GM23338 (cell line): Measurements from ENCODE around the gene MAST4. TPM values are rescaled to one million over a fixed set of nuclear protein-coding genes. Genes with fewer than 3 reads are reported as not detected.

Source experiments
- ATAC-seq: fragments of 200-7000 bp; cut with Tn5 transposase; 3 replicates; pipeline ENCODE4 v1.9.1; 2020
- DNase-seq: peaks from one replicate; pipeline ENCODE4 v3.0.0-alpha.2; 2015; ENCODE audit warnings: low spot score
- H2AFZ ChIP-seq: fragments of 200-600 bp; sonication (generic); 2 replicates; pipeline ENCODE4 v1.8.0; 2016; ENCODE audit warnings: antibody characterized with exemption, mild to moderate bottlenecking, moderate library complexity
- H3F3A ChIP-seq: fragments of 200-600 bp; sonication (generic); replicated peaks from 2 replicates; pipeline ENCODE4 v1.8.0; 2017; ENCODE audit warnings: antibody characterized with exemption, mixed run types, low read depth
- H3K27ac ChIP-seq: fragments of 200-600 bp; sonication (generic); 2 replicates; pipeline ENCODE4 v1.6.1; 2016; ENCODE audit warnings: low read depth
- H3K27me3 ChIP-seq: fragments of 200-600 bp; sonication (generic); 2 replicates; pipeline ENCODE4 v1.8.0; 2016; ENCODE audit warnings: mild to moderate bottlenecking, mixed run types, moderate library complexity; ENCODE audit not compliant: insufficient read depth
- H3K36me3 ChIP-seq: fragments of 200-600 bp; sonication (generic); 2 replicates; pipeline ENCODE4 v1.8.0; 2016; ENCODE audit warnings: mild to moderate bottlenecking; ENCODE audit not compliant: insufficient read depth
- H3K4me1 ChIP-seq: fragments of 200-600 bp; sonication (generic); 2 replicates; pipeline ENCODE4 v1.8.0; 2016; ENCODE audit warnings: mild to moderate bottlenecking, moderate library complexity; ENCODE audit not compliant: insufficient read depth
- H3K4me2 ChIP-seq: fragments of 200-600 bp; sonication (generic); 2 replicates; pipeline ENCODE4 v1.7.1; 2017; ENCODE audit warnings: mixed run types
- H3K4me3 ChIP-seq: fragments of 200-600 bp; sonication (generic); 2 replicates; pipeline ENCODE4 v1.6.1; 2016; ENCODE audit warnings: mixed run types
- H3K79me2 ChIP-seq: fragments of 200-600 bp; sonication (generic); replicated peaks from 2 replicates; pipeline ENCODE4 v1.8.0; 2017; ENCODE audit warnings: mild to moderate bottlenecking; ENCODE audit not compliant: insufficient read depth
- H3K9me2 ChIP-seq: fragments of 200-600 bp; sonication (generic); 2 replicates; pipeline ENCODE4 v1.8.0; 2017; ENCODE audit not compliant: insufficient read depth
- H4K20me1 ChIP-seq: fragments of 200-600 bp; sonication (generic); replicated peaks from 2 replicates; pipeline ENCODE4 v1.8.0; 2017; ENCODE audit warnings: mild to moderate bottlenecking; ENCODE audit not compliant: insufficient read depth
- H3K27ac Mint-ChIP-seq: 2 replicates; pipeline ENCODE4 v1.8.0; 2020; ENCODE audit warnings: inconsistent platforms, mild to moderate bottlenecking, moderate library complexity, mixed read lengths
- H3K27me3 Mint-ChIP-seq: 3 replicates; pipeline ENCODE4 v1.8.0; 2022; ENCODE audit warnings: low read depth, mild to moderate bottlenecking, moderate library complexity, mixed read lengths, inconsistent platforms; ENCODE audit not compliant: insufficient read depth, poor library complexity
- H3K36me3 Mint-ChIP-seq: 3 replicates; pipeline ENCODE4 v1.8.0; 2021; ENCODE audit warnings: low read depth, mild to moderate bottlenecking, inconsistent platforms, moderate library complexity, mixed read lengths
- H3K4me1 Mint-ChIP-seq: 3 replicates; pipeline ENCODE4 v1.8.0; 2020; ENCODE audit warnings: mild to moderate bottlenecking, inconsistent platforms, mixed read lengths
- H3K4me3 Mint-ChIP-seq: 3 replicates; pipeline ENCODE4 v1.8.0; 2021; ENCODE audit warnings: moderate library complexity, mild to moderate bottlenecking, inconsistent platforms, mixed read lengths
- H3K9me3 Mint-ChIP-seq: 3 replicates; pipeline ENCODE4 v1.8.0; 2020; ENCODE audit warnings: moderate library complexity, mild to moderate bottlenecking, inconsistent platforms, mixed read lengths
- CREB1 ChIP-seq: fragments of 250-450 bp; sonication (Bioruptor Pico); IDR thresholded peaks from 2 replicates; pipeline ENCODE4 v1.5.0; 2020; ENCODE audit warnings: low read depth, mild to moderate bottlenecking, moderate library complexity
- ETS1 ChIP-seq: IDR thresholded peaks from 2 replicates; pipeline ENCODE4 v1.6.1; 2016; ENCODE audit warnings: antibody characterized with exemption
- EZH2 ChIP-seq: fragments of 200-600 bp; sonication (generic); IDR thresholded peaks from one replicate; pipeline ENCODE4 v1.8.0; 2017; ENCODE audit warnings: antibody characterized with exemption, mild to moderate bottlenecking, low read depth; ENCODE audit not compliant: unreplicated experiment
- EZH2phosphoT487 ChIP-seq: fragments of 200-600 bp; sonication (generic); IDR thresholded peaks from one replicate; pipeline ENCODE4 v1.8.1; 2018; ENCODE audit warnings: antibody characterized with exemption; ENCODE audit not compliant: unreplicated experiment
- JUNB ChIP-seq: IDR thresholded peaks from one replicate; pipeline ENCODE4 v1.6.1; 2016; ENCODE audit warnings: antibody characterized with exemption; ENCODE audit not compliant: unreplicated experiment
- NANOG ChIP-seq: IDR thresholded peaks from 2 replicates; pipeline ENCODE4 v1.6.1; 2016; ENCODE audit warnings: antibody characterized with exemption, borderline replicate concordance
- POLR2AphosphoS5 ChIP-seq: IDR thresholded peaks from 2 replicates; pipeline ENCODE4 v1.6.1; 2016; ENCODE audit warnings: antibody characterized with exemption, low read depth
- STAT1 ChIP-seq: IDR thresholded peaks from one replicate; pipeline ENCODE4 v1.6.1; 2016; ENCODE audit warnings: antibody characterized with exemption; ENCODE audit not compliant: unreplicated experiment
- ZNF114 ChIP-seq: fragments of 250-450 bp; sonication (Bioruptor Pico); IDR thresholded peaks from 2 replicates; pipeline ENCODE4 v1.5.0; 2020; ENCODE audit warnings: mild to moderate bottlenecking, moderate library complexity
- ZNF331 ChIP-seq: fragments of 250-450 bp; sonication (Bioruptor Pico); IDR thresholded peaks from 2 replicates; pipeline ENCODE4 v1.5.0; 2020; ENCODE audit warnings: low read depth, mild to moderate bottlenecking, moderate library complexity
- ZNF462 ChIP-seq: fragments of 250-450 bp; sonication (Bioruptor Pico); IDR thresholded peaks from 2 replicates; pipeline ENCODE4 v1.5.0; 2020; ENCODE audit warnings: mild to moderate bottlenecking, moderate library complexity
- polyA plus RNA-seq: library from polyadenylated mRNA; unstranded; fragments of >200 nt; fragmentation: Nextera tagmentation; extraction: Ambion mirVana; gene quantifications from 2 replicates; pipeline ENCODE4 v1.2.1, GENCODE V29; 2016
- total RNA-seq: library from RNA; depleted of rRNA; stranded (reverse); fragments of >200 nt; shearing (Covaris generic); gene quantifications from 2 replicates; pipeline ENCODE4 v1.2.3, GENCODE V29; 2014
- TF ChIP-seq, protein P1 (sequence below): IDR thresholded peaks from one replicate; pipeline ENCODE4 v1.6.1; 2018; ENCODE audit warnings: antibody characterized with exemption; ENCODE audit not compliant: unreplicated experiment

Gene MAST4
- total and polyA plus RNA-seq, 2 experiments from 2014 or later = 3.6 to 8.5 TPM

DNA sequence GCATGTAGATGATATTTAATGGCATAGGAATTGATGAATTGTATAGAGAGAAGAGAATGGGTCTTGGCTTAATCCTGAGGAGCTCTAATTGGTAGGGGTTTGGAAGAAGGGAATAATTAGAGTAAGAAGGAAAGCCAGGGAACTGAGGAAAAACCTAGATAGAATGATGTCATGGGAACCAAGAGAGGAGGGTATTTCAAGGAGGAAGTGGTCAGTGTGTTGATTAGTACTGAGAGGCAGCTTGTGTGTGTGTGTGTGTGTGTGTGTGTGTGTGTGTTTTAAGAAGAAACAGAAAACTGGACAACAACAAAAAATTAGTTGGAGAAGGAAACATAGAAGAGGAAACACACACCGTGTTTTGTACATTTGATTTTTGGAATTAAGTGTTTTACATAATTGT lies 42.8 kb downstream of the MAST4 start (continued):
- TF ChIP-seq, protein P1, sequence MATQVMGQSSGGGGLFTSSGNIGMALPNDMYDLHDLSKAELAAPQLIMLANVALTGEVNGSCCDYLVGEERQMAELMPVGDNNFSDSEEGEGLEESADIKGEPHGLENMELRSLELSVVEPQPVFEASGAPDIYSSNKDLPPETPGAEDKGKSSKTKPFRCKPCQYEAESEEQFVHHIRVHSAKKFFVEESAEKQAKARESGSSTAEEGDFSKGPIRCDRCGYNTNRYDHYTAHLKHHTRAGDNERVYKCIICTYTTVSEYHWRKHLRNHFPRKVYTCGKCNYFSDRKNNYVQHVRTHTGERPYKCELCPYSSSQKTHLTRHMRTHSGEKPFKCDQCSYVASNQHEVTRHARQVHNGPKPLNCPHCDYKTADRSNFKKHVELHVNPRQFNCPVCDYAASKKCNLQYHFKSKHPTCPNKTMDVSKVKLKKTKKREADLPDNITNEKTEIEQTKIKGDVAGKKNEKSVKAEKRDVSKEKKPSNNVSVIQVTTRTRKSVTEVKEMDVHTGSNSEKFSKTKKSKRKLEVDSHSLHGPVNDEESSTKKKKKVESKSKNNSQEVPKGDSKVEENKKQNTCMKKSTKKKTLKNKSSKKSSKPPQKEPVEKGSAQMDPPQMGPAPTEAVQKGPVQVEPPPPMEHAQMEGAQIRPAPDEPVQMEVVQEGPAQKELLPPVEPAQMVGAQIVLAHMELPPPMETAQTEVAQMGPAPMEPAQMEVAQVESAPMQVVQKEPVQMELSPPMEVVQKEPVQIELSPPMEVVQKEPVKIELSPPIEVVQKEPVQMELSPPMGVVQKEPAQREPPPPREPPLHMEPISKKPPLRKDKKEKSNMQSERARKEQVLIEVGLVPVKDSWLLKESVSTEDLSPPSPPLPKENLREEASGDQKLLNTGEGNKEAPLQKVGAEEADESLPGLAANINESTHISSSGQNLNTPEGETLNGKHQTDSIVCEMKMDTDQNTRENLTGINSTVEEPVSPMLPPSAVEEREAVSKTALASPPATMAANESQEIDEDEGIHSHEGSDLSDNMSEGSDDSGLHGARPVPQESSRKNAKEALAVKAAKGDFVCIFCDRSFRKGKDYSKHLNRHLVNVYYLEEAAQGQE = no peak
- TF ChIP-seq EZH2 (no peak), NANOG (no peak), STAT1 (no peak), POLR2AphosphoS5 (no peak), JUNB (no peak), ZNF331 (no peak), EZH2phosphoT487 (no peak)

GRCh38 chr5:66642538-66642937 lies 46.3 kb downstream of the MAST4 start:
- Mint-ChIP-seq H3K4me3 (no peak overlapping the region), H3K9me3 (no peaks in the 10 kb centered on the region), H3K27ac (no peak overlapping the region; the same call in 1 of the 2 replicates), H3K4me1 (peaks cover 17% of the 10 kb centered on the region), H3K27me3 (no peaks in the 10 kb centered on the region), H3K36me3 (no peaks in the 10 kb centered on the region)
- Histone ChIP-seq H4K20me1 (no peaks in the 10 kb centered on the region), H3K27me3 (no peaks in the 10 kb centered on the region), H3K27ac (no peak overlapping the region), H3K79me2 (no peaks in the 10 kb centered on the region), H3K4me3 (no peak overlapping the region), H3K4me2 (no peak overlapping the region), H3K36me3 (no peaks in the 10 kb centered on the region), H3K4me1 (peaks cover 14% of the 10 kb centered on the region), H3K9me2 (no peaks in the 10 kb centered on the region), H2AFZ (no peak overlapping the region), H3F3A (no peaks in the 10 kb centered on the region)
- ATAC-seq (no peak), DNase-seq (no peak)
- TF ChIP-seq CREB1 (CRISPR knock-in tag) (no peak), ZNF114 (CRISPR knock-in tag) (no peak), JUNB (no peak), EZH2phosphoT487 (no peak), ZNF331 (no peak), ZNF462 (CRISPR knock-in tag) (no peak), ETS1 (no peak)
- TF ChIP-seq, protein P1 = no peak
